Inflammatory macrophage treated with lipopolysaccharide for 1 hour (primary cell): ENCODE measurements around the gene ACAD11.

Source experiments
- DNase-seq, 2 donors: peaks; one replicate each; pipeline ENCODE4 v3.0.0-alpha.2; 2020 to 2022

ACAD11 gene

GRCh38 chr3:132549890-132550578 lies 109.6 kb downstream of the ACAD11 start:
- DNase-seq = no peak

- no peak for DNase-seq
Observed at GRCh38 chr3:132549169-132549568, 110.4 kb downstream of the ACAD11 start.

GRCh38 chr3:132545471-132545870 lies 114.1 kb downstream of the ACAD11 start:
- peak; percentile 72 to 79 for DNase-seq

- no peak for DNase-seq
Observed at GRCh38 chr3:132544130-132544529, 115.5 kb downstream of the ACAD11 start.

- peak; percentile 73 to 78 for DNase-seq
Observed at GRCh38 chr3:132543011-132543739, 116.4 kb downstream of the ACAD11 start.

- peak in 1 of 2 donors; percentile 13 for DNase-seq
Observed at GRCh38 chr3:132542577-132542976, 117.0 kb downstream of the ACAD11 start.

GRCh38 chr3:132539681-132540080 lies 119.9 kb downstream of the ACAD11 start:
- DNase-seq = no peak

- no peak for DNase-seq
Observed at GRCh38 chr3:132538072-132538471, 121.5 kb downstream of the ACAD11 start.

GRCh38 chr3:132537297-132537696 lies 122.3 kb downstream of the ACAD11 start:
- no peak for DNase-seq

GRCh38 chr3:132536442-132537153 lies 123.0 kb downstream of the ACAD11 start:
- no peak for DNase-seq

- peak; percentile 42 to 72 for DNase-seq
Observed at GRCh38 chr3:132535575-132536441, 123.8 kb downstream of the ACAD11 start.

GRCh38 chr3:132530624-132531023 lies 129.0 kb downstream of the ACAD11 start:
- DNase-seq = no peak

GRCh38 chr3:132522353-132522752 lies 137.3 kb downstream of the ACAD11 start:
- DNase-seq = no peak

- DNase-seq = no peak
Observed at GRCh38 chr3:132521901-132522300, 137.7 kb downstream of the ACAD11 start.

- no peak for DNase-seq
Observed at GRCh38 chr3:132519914-132520313, 139.7 kb downstream of the ACAD11 start.

- DNase-seq = no peak
Observed at GRCh38 chr3:132517311-132517710, 142.3 kb downstream of the ACAD11 start.

- DNase-seq = no peak
Observed at GRCh38 chr3:132513057-132513456, 146.6 kb downstream of the ACAD11 start.

- DNase-seq = peak in 1 of 2 donors; percentile 6
Observed at GRCh38 chr3:132509506-132509905, 150.1 kb downstream of the ACAD11 start.

GRCh38 chr3:132509096-132509495 lies 150.5 kb downstream of the ACAD11 start:
- no peak for DNase-seq
